HEK293 (cell line): ENCODE measurements around the gene ELL.

Source experiments
- EGR2 ChIP-seq: fragments of 450-650 bp; formaldehyde crosslinking; IDR thresholded peaks from 2 replicates; pipeline ENCODE4 v1.5.1; 2016; ENCODE audit warnings: low read depth, missing biosample characterization, missing genetic modification characterization
- GLIS2 ChIP-seq: fragments of 450-650 bp; formaldehyde crosslinking; IDR thresholded peaks from 2 replicates; pipeline ENCODE4 v1.5.1; 2016; ENCODE audit warnings: missing biosample characterization, missing genetic modification characterization
- HOXD13 ChIP-seq: sonication (generic); formaldehyde crosslinking; IDR thresholded peaks from 2 replicates; pipeline ENCODE4 v1.8.0; 2022; ENCODE audit warnings: missing genetic modification reagents, borderline replicate concordance
- KLF16 ChIP-seq: fragments of 450-650 bp; formaldehyde crosslinking; IDR thresholded peaks from 2 replicates; pipeline ENCODE4 v1.5.1; 2017; ENCODE audit warnings: missing biosample characterization, missing genetic modification characterization
- KLF8 ChIP-seq: fragments of 450-650 bp; formaldehyde crosslinking; IDR thresholded peaks from 2 replicates; pipeline ENCODE4 v1.5.1; 2016; ENCODE audit warnings: missing biosample characterization, missing genetic modification characterization
- PATZ1 ChIP-seq: fragments of 450-650 bp; formaldehyde crosslinking; IDR thresholded peaks from 2 replicates; pipeline ENCODE4 v1.5.1; 2016; ENCODE audit warnings: missing biosample characterization, missing genetic modification characterization
- PRDM2 ChIP-seq: fragments of 450-650 bp; formaldehyde crosslinking; IDR thresholded peaks from 2 replicates; pipeline ENCODE4 v1.5.1; 2016; ENCODE audit warnings: missing biosample characterization, missing genetic modification characterization, borderline replicate concordance
- REPIN1 ChIP-seq: fragments of 450-650 bp; formaldehyde crosslinking; IDR thresholded peaks from 2 replicates; pipeline ENCODE4 v1.5.1; 2017; ENCODE audit warnings: missing biosample characterization, missing genetic modification characterization, low read depth
- SP2 ChIP-seq: fragments of 450-650 bp; formaldehyde crosslinking; IDR thresholded peaks from 2 replicates; pipeline ENCODE4 v1.5.1; 2016; ENCODE audit warnings: missing biosample characterization, missing genetic modification characterization
- SP7 ChIP-seq: fragments of 450-650 bp; formaldehyde crosslinking; IDR thresholded peaks from 2 replicates; pipeline ENCODE4 v1.5.1; 2016; ENCODE audit warnings: missing biosample characterization, missing genetic modification characterization
- WT1 ChIP-seq: fragments of 450-650 bp; formaldehyde crosslinking; IDR thresholded peaks from 2 replicates; pipeline ENCODE4 v1.5.1; 2016; ENCODE audit warnings: missing biosample characterization, missing genetic modification characterization
- ZBTB17 ChIP-seq: fragments of 450-650 bp; formaldehyde crosslinking; IDR thresholded peaks from 2 replicates; pipeline ENCODE4 v1.5.1; 2016; ENCODE audit warnings: missing biosample characterization, missing genetic modification characterization
- ZBTB20 ChIP-seq: fragments of 450-650 bp; formaldehyde crosslinking; IDR thresholded peaks from 2 replicates; pipeline ENCODE4 v1.5.1; 2016; ENCODE audit warnings: missing biosample characterization, missing genetic modification characterization
- ZEB2 ChIP-seq: fragments of 450-650 bp; formaldehyde crosslinking; IDR thresholded peaks from 2 replicates; pipeline ENCODE4 v1.5.1; 2016; ENCODE audit warnings: missing biosample characterization, missing genetic modification characterization
- ZNF157 ChIP-seq: fragments of 450-650 bp; formaldehyde crosslinking; IDR thresholded peaks from 2 replicates; pipeline ENCODE4 v1.5.1; 2016; ENCODE audit warnings: missing biosample characterization, missing genetic modification characterization
- ZNF335 ChIP-seq: fragments of 450-650 bp; formaldehyde crosslinking; conservative IDR thresholded peaks from 2 replicates; pipeline ENCODE4 v1.5.1; 2016; ENCODE audit warnings: missing biosample characterization, missing genetic modification characterization
- ZNF341 ChIP-seq: fragments of 450-650 bp; formaldehyde crosslinking; IDR thresholded peaks from 2 replicates; pipeline ENCODE4; 2016; ENCODE audit warnings: low read depth, missing biosample characterization, missing genetic modification characterization
- ZNF366 ChIP-seq: fragments of 450-650 bp; formaldehyde crosslinking; conservative IDR thresholded peaks from 2 replicates; pipeline ENCODE4 v1.5.1; 2016; ENCODE audit warnings: missing biosample characterization, missing genetic modification characterization
- ZNF501 ChIP-seq: fragments of 450-650 bp; formaldehyde crosslinking; IDR thresholded peaks from 2 replicates; pipeline ENCODE4 v1.5.1; 2016; ENCODE audit warnings: missing biosample characterization, missing genetic modification characterization
- ZNF621 ChIP-seq: fragments of 450-650 bp; formaldehyde crosslinking; IDR thresholded peaks from 2 replicates; pipeline ENCODE4 v1.5.1; 2017; ENCODE audit warnings: missing biosample characterization, missing genetic modification characterization
- ZNF626 ChIP-seq: fragments of 450-650 bp; sonication (Bioruptor Pico); formaldehyde crosslinking; IDR thresholded peaks from 2 replicates; pipeline ENCODE4 v1.5.1; 2018; ENCODE audit warnings: missing biosample characterization, missing genetic modification characterization, inconsistent platforms
- ZSCAN16 ChIP-seq: fragments of 450-650 bp; formaldehyde crosslinking; IDR thresholded peaks from 2 replicates; pipeline ENCODE4 v1.5.1; 2016; ENCODE audit warnings: missing biosample characterization, missing genetic modification characterization
- TF ChIP-seq, protein P1 (sequence below): fragments of 450-650 bp; formaldehyde crosslinking; optimal IDR thresholded peaks from 2 replicates; pipeline ENCODE3; 2016; ENCODE audit warnings: missing biosample characterization, mild to moderate bottlenecking, missing genetic modification characterization
- TF ChIP-seq, protein P2 (sequence below): fragments of 450-650 bp; formaldehyde crosslinking; IDR thresholded peaks from 2 replicates; pipeline ENCODE4 v1.5.1; 2017; ENCODE audit warnings: missing biosample characterization, missing genetic modification characterization
- TF ChIP-seq, protein P3 (sequence below): fragments of 450-650 bp; formaldehyde crosslinking; IDR thresholded peaks from 2 replicates; pipeline ENCODE4 v1.5.1; 2016; ENCODE audit warnings: missing biosample characterization, missing genetic modification characterization

The ELL gene

GRCh38 chr19:18416778-18417249, 105.1 kb downstream of the ELL start (continued):
- TF ChIP-seq PRDM2 (no peak), ZBTB20 (tag by site-specific recombination) (0 out of 2 replicates have a peak, but pooled peaks have one; percentile 1), ZNF157 (tag by site-specific recombination) (0 out of 2 replicates have a peak, but pooled peaks have one; percentile 30), HOXD13 (CRISPR knock-in tag) (no peak), ZNF626 (tag by site-specific recombination) (no peak), ZBTB17 (tag by site-specific recombination) (peak; percentile 74; the same call in 1 of the 2 replicates), ZEB2 (tag by site-specific recombination) (no peak), ZSCAN16 (peak; percentile 85; the same call in 1 of the 2 replicates), SP2 (peak; percentile 79), ZNF501 (tag by site-specific recombination) (peak; percentile 77; the same call in 1 of the 2 replicates), REPIN1 (tag by site-specific recombination) (0 out of 2 replicates have a peak, but pooled peaks have one; percentile 14), WT1 (peak; percentile 86), KLF8 (peak; percentile 60; the same call in 1 of the 2 replicates), KLF16 (peak; percentile 31; the same call in 1 of the 2 replicates), ZNF621 (tag by site-specific recombination) (no peak), ZNF366 (tag by site-specific recombination) (peak; percentile 82), ZNF341 (peak; percentile 76), SP7 (tag by site-specific recombination) (peak; percentile 6; the same call in 1 of the 2 replicates), ZNF335 (tag by site-specific recombination) (peak; percentile 90), GLIS2 (tag by site-specific recombination) (peak; percentile 55; the same call in 1 of the 2 replicates), EGR2 (tag by site-specific recombination) (peak; percentile 97), PATZ1 (tag by site-specific recombination) (peak; percentile 73; the same call in 1 of the 2 replicates)
- TF ChIP-seq, protein P1, sequence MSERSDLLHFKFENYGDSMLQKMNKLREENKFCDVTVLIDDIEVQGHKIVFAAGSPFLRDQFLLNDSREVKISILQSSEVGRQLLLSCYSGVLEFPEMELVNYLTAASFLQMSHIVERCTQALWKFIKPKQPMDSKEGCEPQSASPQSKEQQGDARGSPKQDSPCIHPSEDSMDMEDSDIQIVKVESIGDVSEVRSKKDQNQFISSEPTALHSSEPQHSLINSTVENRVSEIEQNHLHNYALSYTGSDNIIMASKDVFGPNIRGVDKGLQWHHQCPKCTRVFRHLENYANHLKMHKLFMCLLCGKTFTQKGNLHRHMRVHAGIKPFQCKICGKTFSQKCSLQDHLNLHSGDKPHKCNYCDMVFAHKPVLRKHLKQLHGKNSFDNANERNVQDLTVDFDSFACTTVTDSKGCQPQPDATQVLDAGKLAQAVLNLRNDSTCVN (tag by site-specific recombination) = peak; percentile 86
- TF ChIP-seq, protein P2, sequence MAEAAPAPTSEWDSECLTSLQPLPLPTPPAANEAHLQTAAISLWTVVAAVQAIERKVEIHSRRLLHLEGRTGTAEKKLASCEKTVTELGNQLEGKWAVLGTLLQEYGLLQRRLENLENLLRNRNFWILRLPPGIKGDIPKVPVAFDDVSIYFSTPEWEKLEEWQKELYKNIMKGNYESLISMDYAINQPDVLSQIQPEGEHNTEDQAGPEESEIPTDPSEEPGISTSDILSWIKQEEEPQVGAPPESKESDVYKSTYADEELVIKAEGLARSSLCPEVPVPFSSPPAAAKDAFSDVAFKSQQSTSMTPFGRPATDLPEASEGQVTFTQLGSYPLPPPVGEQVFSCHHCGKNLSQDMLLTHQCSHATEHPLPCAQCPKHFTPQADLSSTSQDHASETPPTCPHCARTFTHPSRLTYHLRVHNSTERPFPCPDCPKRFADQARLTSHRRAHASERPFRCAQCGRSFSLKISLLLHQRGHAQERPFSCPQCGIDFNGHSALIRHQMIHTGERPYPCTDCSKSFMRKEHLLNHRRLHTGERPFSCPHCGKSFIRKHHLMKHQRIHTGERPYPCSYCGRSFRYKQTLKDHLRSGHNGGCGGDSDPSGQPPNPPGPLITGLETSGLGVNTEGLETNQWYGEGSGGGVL (tag by site-specific recombination) = peak; percentile 96
- TF ChIP-seq, protein P3, sequence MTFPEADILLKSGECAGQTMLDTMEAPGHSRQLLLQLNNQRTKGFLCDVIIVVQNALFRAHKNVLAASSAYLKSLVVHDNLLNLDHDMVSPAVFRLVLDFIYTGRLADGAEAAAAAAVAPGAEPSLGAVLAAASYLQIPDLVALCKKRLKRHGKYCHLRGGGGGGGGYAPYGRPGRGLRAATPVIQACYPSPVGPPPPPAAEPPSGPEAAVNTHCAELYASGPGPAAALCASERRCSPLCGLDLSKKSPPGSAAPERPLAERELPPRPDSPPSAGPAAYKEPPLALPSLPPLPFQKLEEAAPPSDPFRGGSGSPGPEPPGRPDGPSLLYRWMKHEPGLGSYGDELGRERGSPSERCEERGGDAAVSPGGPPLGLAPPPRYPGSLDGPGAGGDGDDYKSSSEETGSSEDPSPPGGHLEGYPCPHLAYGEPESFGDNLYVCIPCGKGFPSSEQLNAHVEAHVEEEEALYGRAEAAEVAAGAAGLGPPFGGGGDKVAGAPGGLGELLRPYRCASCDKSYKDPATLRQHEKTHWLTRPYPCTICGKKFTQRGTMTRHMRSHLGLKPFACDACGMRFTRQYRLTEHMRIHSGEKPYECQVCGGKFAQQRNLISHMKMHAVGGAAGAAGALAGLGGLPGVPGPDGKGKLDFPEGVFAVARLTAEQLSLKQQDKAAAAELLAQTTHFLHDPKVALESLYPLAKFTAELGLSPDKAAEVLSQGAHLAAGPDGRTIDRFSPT (tag by site-specific recombination) = peak; percentile 13; the same call in 1 of the 2 replicates
